IMR-90 (cell line): ENCODE data around the gene CD6. TPM values are rescaled to one million over a fixed set of nuclear protein-coding genes. Genes with fewer than 3 reads are reported as not detected.

Experiments used
- ATAC-seq: fragments of 200-7000 bp; cut with Tn5 transposase; 2 replicates; pipeline ENCODE4 v1.9.1; 2020; ENCODE audit warnings: low read depth, mild to moderate bottlenecking, moderate library complexity
- BruUV-seq: library from RNA; stranded (reverse); fragments of 400-500 nt; replicated peaks from 2 replicates; lab custom pipeline; 2021; lab: Mats Ljungman, UMichigan
- CTCF ChIA-PET: fragments of 300-600 bp; formaldehyde crosslinking; extraction: SDS; loops from one replicate; lab custom pipeline; 2021; ENCODE audit warnings: antibody characterized with exemption; lab: Yijun Ruan, JAX
- POLR2A ChIA-PET: fragments of 300-600 bp; sonication (Branson Sonifier 250); formaldehyde crosslinking; loops from one replicate; lab custom pipeline; 2022; ENCODE audit warnings: antibody characterized with exemption; ENCODE audit not compliant: unreplicated experiment; lab: Charles Lee
- DNase-seq: peaks from one replicate; pipeline ENCODE4 v3.0.0; 2013
- H2AFZ ChIP-seq: replicated peaks from 2 replicates; pipeline ENCODE3; 2013; ENCODE audit warnings: low read length, mild to moderate bottlenecking; ENCODE audit not compliant: poor library complexity
- H2AK5ac ChIP-seq: 2 replicates; pipeline ENCODE4 v1.6.1; 2013; ENCODE audit warnings: low read depth, low read length, inconsistent platforms
- H2AK9ac ChIP-seq: replicated peaks from 2 replicates; pipeline ENCODE3; 2013; ENCODE audit warnings: mild to moderate bottlenecking, low read depth, low read length, moderate library complexity; ENCODE audit not compliant: poor library complexity
- H2BK120ac ChIP-seq: 2 replicates; pipeline ENCODE4 v1.6.1; 2013; ENCODE audit warnings: low read depth, low read length, inconsistent platforms
- H2BK15ac ChIP-seq: 3 replicates; pipeline ENCODE4 v1.6.1; 2013; ENCODE audit warnings: low read depth, low read length, inconsistent platforms
- H2BK20ac ChIP-seq: 2 replicates; pipeline ENCODE4 v1.6.1; 2013; ENCODE audit warnings: low read depth, mild to moderate bottlenecking, inconsistent platforms, low read length, moderate library complexity
- H2BK5ac ChIP-seq: 2 replicates; pipeline ENCODE4 v1.6.1; 2013; ENCODE audit warnings: mild to moderate bottlenecking, low read depth, low read length, inconsistent platforms; ENCODE audit not compliant: poor library complexity, severe bottlenecking
- H3K14ac ChIP-seq: replicated peaks from 2 replicates; pipeline ENCODE4 v1.6.1; 2013; ENCODE audit warnings: low read depth, low read length, inconsistent platforms
- H3K18ac ChIP-seq: 2 replicates; pipeline ENCODE4 v1.6.1; 2013; ENCODE audit warnings: low read depth, low read length, control low read depth
- H3K23ac ChIP-seq: 2 replicates; pipeline ENCODE4 v1.6.1; 2013; ENCODE audit warnings: low read depth, low read length, inconsistent platforms
- H3K27ac ChIP-seq: 2 replicates; pipeline ENCODE4 v1.5.1; 2013; ENCODE audit warnings: mild to moderate bottlenecking, control low read depth, low read length; ENCODE audit not compliant: insufficient read depth
- H3K27me3 ChIP-seq: 2 replicates; pipeline ENCODE4 v1.6.1; 2013; ENCODE audit warnings: low read length; ENCODE audit not compliant: control insufficient read depth, insufficient read depth
- H3K36me3 ChIP-seq: 2 replicates; pipeline ENCODE4 v1.6.1; 2013; ENCODE audit warnings: low read length, mixed read lengths; ENCODE audit not compliant: control insufficient read depth, insufficient read depth
- H3K4ac ChIP-seq: 2 replicates; pipeline ENCODE4 v1.6.1; 2013; ENCODE audit warnings: low read depth, low read length, inconsistent platforms
- H3K4me1 ChIP-seq: 2 replicates; pipeline ENCODE4 v1.6.1; 2013; ENCODE audit warnings: low read length, mixed read lengths; ENCODE audit not compliant: control insufficient read depth, insufficient read depth
- H3K4me2 ChIP-seq: 2 replicates; pipeline ENCODE4 v1.6.1; 2013; ENCODE audit warnings: low read depth, mild to moderate bottlenecking, control low read depth, low read length, moderate library complexity
- H3K4me3 ChIP-seq: 2 replicates; pipeline ENCODE4 v1.5.1; 2013; ENCODE audit warnings: low read depth, mild to moderate bottlenecking, control low read depth, low read length, moderate library complexity; ENCODE audit not compliant: insufficient read depth
- H3K56ac ChIP-seq: 2 replicates; pipeline ENCODE4 v1.6.1; 2013; ENCODE audit warnings: low read length, inconsistent platforms; ENCODE audit not compliant: insufficient read depth; ENCODE audit errors: extremely low read depth
- H3K79me1 ChIP-seq, 2 experiments: 2 replicates each; pipeline ENCODE4 v1.6.1; 2013; ENCODE audit warnings: low read length in 2 of 2, inconsistent platforms in 1 of 2, low read depth in 1 of 2
- H3K9ac ChIP-seq: 2 replicates; pipeline ENCODE4 v1.6.1; 2013; ENCODE audit warnings: low read depth, low read length, control low read depth
- H3K9me1 ChIP-seq: 2 replicates; pipeline ENCODE4 v1.6.1; 2013; ENCODE audit warnings: low read length, inconsistent platforms; ENCODE audit not compliant: insufficient read depth
- H3K9me3 ChIP-seq: 2 replicates; pipeline ENCODE4 v1.6.1; 2013; ENCODE audit warnings: low read length; ENCODE audit not compliant: control insufficient read depth, insufficient read depth
- H4K20me1 ChIP-seq: 2 replicates; pipeline ENCODE4 v1.6.1; 2013; ENCODE audit warnings: low read length, inconsistent platforms; ENCODE audit not compliant: insufficient read depth
- H4K5ac ChIP-seq: 2 replicates; pipeline ENCODE4 v1.6.1; 2013; ENCODE audit warnings: mild to moderate bottlenecking, low read depth, low read length, control low read depth
- H4K8ac ChIP-seq, 2 experiments: 2 replicates each; pipeline ENCODE4 v1.6.1; 2013; ENCODE audit warnings: low read depth in 2 of 2, low read length in 2 of 2, control low read depth in 1 of 2, inconsistent platforms in 1 of 2
- H4K91ac ChIP-seq: 2 replicates; pipeline ENCODE4 v1.6.1; 2013; ENCODE audit warnings: low read depth, low read length, inconsistent platforms; ENCODE audit not compliant: insufficient read depth
- BHLHE40 ChIP-seq: fragments of 150-350 bp; IDR thresholded peaks from 2 replicates; pipeline ENCODE4 v1.6.1; 2016; ENCODE audit warnings: mild to moderate bottlenecking, low read depth, low read length
- CEBPB ChIP-seq: IDR thresholded peaks from 2 replicates; pipeline ENCODE4 v1.6.1; 2012; ENCODE audit warnings: low read depth, low read length, improper control_type of control experiment
- CHD1 ChIP-seq: IDR thresholded peaks from 2 replicates; pipeline ENCODE4 v1.6.1; 2012; ENCODE audit warnings: low read depth, low read length, improper control_type of control experiment
- CTCF ChIP-seq: conservative IDR thresholded peaks from 2 replicates; pipeline ENCODE4 v1.5.1; 2012; ENCODE audit warnings: mild to moderate bottlenecking, low read depth, low read length, improper control_type of control experiment
- ELK1 ChIP-seq: fragments of 150-350 bp; IDR thresholded peaks from 2 replicates; pipeline ENCODE4 v1.6.1; 2016; ENCODE audit warnings: low read depth, mild to moderate bottlenecking, low read length, moderate library complexity, borderline replicate concordance
- FOS ChIP-seq: fragments of 150-350 bp; IDR thresholded peaks from 2 replicates; pipeline ENCODE4 v1.6.1; 2016; ENCODE audit warnings: low read depth, low read length
- MAFK ChIP-seq: IDR thresholded peaks from 2 replicates; pipeline ENCODE4 v1.6.1; 2012; ENCODE audit warnings: low read depth, low read length, improper control_type of control experiment
- MAZ ChIP-seq: IDR thresholded peaks from 2 replicates; pipeline ENCODE4 v1.6.1; 2012; ENCODE audit warnings: low read depth, mild to moderate bottlenecking, low read length, improper control_type of control experiment, moderate library complexity, borderline replicate concordance
- MXI1 ChIP-seq: IDR thresholded peaks from 2 replicates; pipeline ENCODE4 v1.6.1; 2012; ENCODE audit warnings: low read depth, mild to moderate bottlenecking, low read length, moderate library complexity, borderline replicate concordance
- NFE2L2 ChIP-seq: fragments of 150-350 bp; IDR thresholded peaks from 2 replicates; pipeline ENCODE4 v1.6.1; 2016; ENCODE audit warnings: low read depth, mild to moderate bottlenecking, low read length
- POLR2A ChIP-seq: IDR thresholded peaks from 2 replicates; pipeline ENCODE4 v1.6.1; 2012; ENCODE audit warnings: mild to moderate bottlenecking, low read depth, low read length
- RAD21 ChIP-seq: IDR thresholded peaks from 2 replicates; pipeline ENCODE4 v1.6.1; 2012; ENCODE audit warnings: low read length, improper control_type of control experiment
- RCOR1 ChIP-seq: IDR thresholded peaks from 2 replicates; pipeline ENCODE4 v1.6.1; 2012; ENCODE audit warnings: mild to moderate bottlenecking, low read length, improper control_type of control experiment; ENCODE audit not compliant: insufficient replicate concordance
- RFX5 ChIP-seq: IDR thresholded peaks from 2 replicates; pipeline ENCODE4 v1.8.0; 2012; ENCODE audit warnings: low read depth, mild to moderate bottlenecking, low read length, moderate library complexity
- SMC3 ChIP-seq: fragments of 150-350 bp; IDR thresholded peaks from 2 replicates; pipeline ENCODE4 v1.6.1; 2016; ENCODE audit warnings: low read depth, mild to moderate bottlenecking, antibody characterized with exemption, low read length, moderate library complexity
- USF2 ChIP-seq: fragments of 150-350 bp; IDR thresholded peaks from 2 replicates; pipeline ENCODE4 v1.6.1; 2017; ENCODE audit warnings: mild to moderate bottlenecking, antibody characterized with exemption, low read length, low read depth
- WGBS, 2 experiments: methylation state at CpG; one replicate each; pipeline versions ENCODE4 v1.1.5 to v1.1.7; 2013; ENCODE audit warnings: missing lambda C conversion rate in 2 of 2; ENCODE audit not compliant: insufficient read length in 1 of 2; ENCODE audit errors: extremely low coverage in 2 of 2; 5-methylcytosine and 5-hydroxymethylcytosine counted together
- dilution Hi-C: fragments of 300-500 bp; cut with HindIII; formaldehyde crosslinking; loops from one replicate; pipeline ENCODE4 v1.14.3; 2018; ENCODE audit warnings: low sequenced_read_pairs; ENCODE audit not compliant: unreplicated experiment
- in situ Hi-C: fragments of 300-500 bp; cut with MboI; formaldehyde crosslinking; loops from 3 replicates; pipeline ENCODE4 v1.14.3; 2019; ENCODE audit warnings: low sequenced_read_pairs, inconsistent platforms, mixed read lengths
- intact Hi-C: fragments of 100-400 bp; cut with micrococcal nuclease; formaldehyde crosslinking; loops from 2 replicates; pipeline ENCODE4 v1.10.0; 2022
- polyA plus RNA-seq, 3 experiments: library from polyadenylated mRNA; depleted of rRNA; stranded (reverse); fragments of >200 nt; gene quantifications; 2 replicates each; pipeline ENCODE4 v1.2.3, GENCODE V29; 2012; ENCODE audit warnings: low replicate concordance in 1 of 3
- total RNA-seq: library from RNA; depleted of rRNA; stranded (reverse); fragments of >200 nt; gene quantifications from 2 replicates; pipeline ENCODE4 v1.2.3, GENCODE V29; 2012

The CD6 gene
- total and polyA plus RNA-seq, 2 of the 4 experiments (the other 2 are of a cell fraction), result not detected

- H3K36me3 ChIP-seq, result no peaks in the 10 kb centered on the region
- no peak overlapping the region for H3K56ac ChIP-seq
- no peak overlapping the region for H3K14ac ChIP-seq
- CTCF ChIA-PET, result interaction anchor here (0.9 to 1.5 kb wide), 3 partner anchors 17 to 218 kb away, joined by 3 to 8 read pairs (median 3); no protein-coding TSS in a partner anchor
- H3K18ac ChIP-seq, result no peak overlapping the region
- WGBS, 2 experiments, result 0% methylated on average over 1 of the region's 9 CpGs; no CpG with 5 or more reads in 1 of the 2 experiments
- H3K27me3 ChIP-seq, result peaks cover 45% of the 10 kb centered on the region
- no peaks in the 10 kb centered on the region; the same call in 1 of the 2 replicates for H3K9me3 ChIP-seq
- H2BK5ac ChIP-seq, result no peak overlapping the region
- H2BK15ac ChIP-seq, result no peak overlapping the region
- no peaks in the 10 kb centered on the region for H3K4me1 ChIP-seq
- in situ Hi-C loops, result no loop called here
- BruUV-seq, result no TSS peak
- H3K9ac ChIP-seq, result no peak overlapping the region
- H3K4ac ChIP-seq, result no peak overlapping the region
- DNase-seq (peak; percentile 29), ATAC-seq (peak; percentile 97)
- no peak overlapping the region for H2BK20ac ChIP-seq
- no peak overlapping the region for H3K23ac ChIP-seq
- no peak overlapping the region for H4K8ac ChIP-seq
- H4K91ac ChIP-seq, result no peak overlapping the region
- H3K27ac ChIP-seq, result no peak overlapping the region
- H2AK9ac ChIP-seq, result no peak overlapping the region
- no peak overlapping the region for H4K5ac ChIP-seq
- H3K79me1 ChIP-seq, result no peaks in the 10 kb centered on the region
- H3K9me1 ChIP-seq, result no peaks in the 10 kb centered on the region; the same call in 1 of the 2 replicates
- intact Hi-C loops, result loop anchor here (1.0 to 2.0 kb wide), 3 partner anchors 158 to 217 kb away; no protein-coding TSS in a partner anchor
- POLR2A ChIA-PET, result no interaction called here
- H2BK120ac ChIP-seq, result no peak overlapping the region
- dilution Hi-C loops, result no loop called here
- H2AK5ac ChIP-seq, result no peak overlapping the region
- H3K4me2 ChIP-seq, result no peak overlapping the region
- H2AFZ ChIP-seq, result no peak overlapping the region
- H3K4me3 ChIP-seq, result no peak overlapping the region
- TF ChIP-seq BHLHE40 (no peak), CTCF (peak; percentile 73), ELK1 (no peak), RCOR1 (no peak), USF2 (no peak), MAZ (no peak; the same call in 1 of the 2 replicates), FOS (no peak), SMC3 (peak; percentile 90), MAFK (no peak), RAD21 (peak; percentile 72), POLR2A (no peak), CEBPB (no peak), CHD1 (no peak), RFX5 (no peak), NFE2L2 (no peak), MXI1 (no peak)
- no peaks in the 10 kb centered on the region for H4K20me1 ChIP-seq
Measured at GRCh38 chr11:60970369-60970774, 1.1 kb upstream of the CD6 start.
